Prostate gland (tissue), 2 donors: ENCODE results near the gene NIT1. TPM values are rescaled to one million over a fixed set of nuclear protein-coding genes. Genes with fewer than 3 reads are reported as not detected.

ENCODE experiments used
- DNase-seq: peaks from one replicate; pipeline ENCODE4 v3.0.0-alpha.2; 2019; ENCODE audit warnings: low spot score
- H3K27ac ChIP-seq, 2 donors: fragments of 200-600 bp; sonication (generic); 2 replicates each; pipeline ENCODE4 v1.5.1; 2017 to 2019
- H3K27me3 ChIP-seq: fragments of 200-600 bp; sonication (generic); replicated peaks from 2 replicates; pipeline ENCODE4 v1.5.1; 2019; ENCODE audit not compliant: insufficient read depth
- H3K36me3 ChIP-seq, 2 donors: fragments of 200-600 bp; sonication (generic); 1 replicate in 1 of 2; 2 replicates in 1 of 2; pipeline versions ENCODE4 v1.5.1 to v1.8.1; 2017 to 2019
- H3K4me1 ChIP-seq: fragments of 200-600 bp; sonication (generic); replicated peaks from 2 replicates; pipeline ENCODE4 v1.5.1; 2019
- H3K4me3 ChIP-seq, 2 donors: fragments of 200-600 bp; sonication (generic); 2 replicates each; pipeline ENCODE4 v1.5.1; 2017 to 2019
- H3K9me3 ChIP-seq: fragments of 200-600 bp; sonication (generic); 2 replicates; pipeline ENCODE4 v1.5.1; 2017
- POLR2A ChIP-seq: fragments of 450-650 bp; IDR thresholded peaks from one replicate; pipeline ENCODE4 v1.6.1; 2016; ENCODE audit warnings: antibody characterized with exemption, mild to moderate bottlenecking
- POLR2AphosphoS5 ChIP-seq: sonication (generic); formaldehyde crosslinking; IDR thresholded peaks from one replicate; pipeline ENCODE4 v1.6.1; 2017; ENCODE audit warnings: antibody characterized with exemption
- WGBS: methylation state at CpG from one replicate; pipeline ENCODE4 v1.1.5; 2018; 5-methylcytosine and 5-hydroxymethylcytosine counted together
- intact Hi-C: fragments of 100-400 bp; cut with DNase I; formaldehyde crosslinking; loops from one replicate; pipeline ENCODE4 v1.14.2; 2022
- total RNA-seq, 2 donors: library from RNA; depleted of rRNA; stranded (reverse); fragments of >200 nt; gene quantifications; one replicate each; pipeline ENCODE4 v1.1.0, GENCODE V29; 2016
- TF ChIP-seq, protein P1 (sequence below), 4 experiments: fragments of 200-600 bp in 2 of 4; fragments of 450-650 bp in 2 of 4; sonication (generic) in 2 of 4; IDR thresholded peaks; 1 replicate in 3 of 4; 2 replicates in 1 of 4; pipeline ENCODE4 v1.5.1; 2016 to 2019; ENCODE audit warnings: antibody characterized with exemption in 4 of 4, mild to moderate bottlenecking in 2 of 4, moderate library complexity in 2 of 4

Gene NIT1
- total RNA-seq, 2 donors from 2014 or later, result 31.1 to 51.7 TPM

- Histone ChIP-seq H3K4me1 (no peaks in the 10 kb centered on the region), H3K27me3 (no peaks in the 10 kb centered on the region), H3K27ac (no peak overlapping the region), H3K36me3 (no peaks in the 10 kb centered on the region), H3K4me3 (no peak overlapping the region), H3K9me3 (no peaks in the 10 kb centered on the region)
- TF ChIP-seq POLR2AphosphoS5, result no peak
- TF ChIP-seq POLR2A, result no peak
- TF ChIP-seq, protein P1, sequence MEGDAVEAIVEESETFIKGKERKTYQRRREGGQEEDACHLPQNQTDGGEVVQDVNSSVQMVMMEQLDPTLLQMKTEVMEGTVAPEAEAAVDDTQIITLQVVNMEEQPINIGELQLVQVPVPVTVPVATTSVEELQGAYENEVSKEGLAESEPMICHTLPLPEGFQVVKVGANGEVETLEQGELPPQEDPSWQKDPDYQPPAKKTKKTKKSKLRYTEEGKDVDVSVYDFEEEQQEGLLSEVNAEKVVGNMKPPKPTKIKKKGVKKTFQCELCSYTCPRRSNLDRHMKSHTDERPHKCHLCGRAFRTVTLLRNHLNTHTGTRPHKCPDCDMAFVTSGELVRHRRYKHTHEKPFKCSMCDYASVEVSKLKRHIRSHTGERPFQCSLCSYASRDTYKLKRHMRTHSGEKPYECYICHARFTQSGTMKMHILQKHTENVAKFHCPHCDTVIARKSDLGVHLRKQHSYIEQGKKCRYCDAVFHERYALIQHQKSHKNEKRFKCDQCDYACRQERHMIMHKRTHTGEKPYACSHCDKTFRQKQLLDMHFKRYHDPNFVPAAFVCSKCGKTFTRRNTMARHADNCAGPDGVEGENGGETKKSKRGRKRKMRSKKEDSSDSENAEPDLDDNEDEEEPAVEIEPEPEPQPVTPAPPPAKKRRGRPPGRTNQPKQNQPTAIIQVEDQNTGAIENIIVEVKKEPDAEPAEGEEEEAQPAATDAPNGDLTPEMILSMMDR (IDR thresholded peaks at IDR 0.05), result no peak
- DNase-seq, result no peak
- 89% methylated on average over 4 of the region's 4 CpGs for WGBS
- intact Hi-C loops, result no loop called here
These were observed 47.1 kb upstream of the NIT1 start for GRCh38 chr1:161070761-161071160.

- intact Hi-C loops, result no loop called here
- Histone ChIP-seq H3K27me3 (no peaks in the 10 kb centered on the region), H3K4me1 (no peaks in the 10 kb centered on the region), H3K9me3 (no peaks in the 10 kb centered on the region), H3K4me3 (no peak overlapping the region), H3K36me3 (no peaks in the 10 kb centered on the region), H3K27ac (no peak overlapping the region)
- TF ChIP-seq POLR2AphosphoS5, result no peak
- TF ChIP-seq POLR2A, result no peak
- TF ChIP-seq, protein P1 (IDR thresholded peaks at IDR 0.05), result peak in 3 of 4 experiments; percentile 29 to 65 (median 59)
- peak; percentile 46 for DNase-seq
- 79% methylated on average over 9 of the region's 9 CpGs for WGBS
These were observed 46.0 kb upstream of the NIT1 start for GRCh38 chr1:161071886-161072371.

DNA sequence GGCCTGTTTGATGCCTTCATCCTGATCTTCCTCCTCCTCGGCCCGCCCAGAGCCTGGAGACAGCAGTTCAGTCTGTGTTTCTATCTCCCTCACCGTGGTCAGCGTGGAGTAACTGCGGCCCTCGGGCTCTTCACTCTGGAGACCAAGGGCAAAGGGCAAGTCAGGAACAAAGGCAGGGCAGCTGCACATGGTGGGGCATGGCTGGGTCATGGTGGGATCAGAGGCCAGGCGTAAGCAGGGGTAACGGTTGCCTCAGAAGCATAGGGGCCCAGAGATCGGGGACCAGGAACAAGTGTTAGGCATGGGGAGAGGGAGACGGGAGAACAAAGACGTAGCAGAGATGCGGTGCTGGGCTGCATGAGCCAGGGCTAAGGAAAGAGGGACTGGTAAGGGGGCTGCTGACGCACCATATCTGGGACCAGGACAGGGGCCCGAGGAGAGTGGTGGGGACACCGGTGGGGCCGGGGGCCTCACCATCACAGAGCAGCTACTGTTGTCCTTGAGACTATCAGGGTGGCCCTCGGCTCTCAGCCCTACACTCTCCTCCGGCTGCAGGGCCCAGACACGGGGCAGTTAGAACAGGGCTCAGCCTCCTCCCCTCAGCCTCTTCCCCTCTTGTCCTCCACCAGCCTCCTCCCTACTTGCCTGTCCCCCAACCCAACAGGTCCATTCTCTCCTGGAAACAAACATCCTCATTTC lies 45.0 kb upstream of the NIT1 start:
- 89% methylated on average over 19 of the region's 19 CpGs for WGBS
- TF ChIP-seq, protein P1 (IDR thresholded peaks at IDR 0.05), result no peak
- no peak for TF ChIP-seq POLR2AphosphoS5
- TF ChIP-seq POLR2A, result no peak
- no peaks in the 10 kb centered on the region for H3K36me3 ChIP-seq
- no peak overlapping the region for H3K27ac ChIP-seq
- intact Hi-C loops, result no loop called here
- no peak overlapping the region for H3K4me3 ChIP-seq
- H3K27me3 ChIP-seq, result no peaks in the 10 kb centered on the region
- no peaks in the 10 kb centered on the region for H3K9me3 ChIP-seq
- no peak for DNase-seq
- no peaks in the 10 kb centered on the region for H3K4me1 ChIP-seq

- WGBS, result 83% methylated on average over 5 of the region's 7 CpGs
- Histone ChIP-seq H3K27ac (no peak overlapping the region), H3K36me3 (no peaks in the 10 kb centered on the region), H3K4me1 (no peaks in the 10 kb centered on the region), H3K4me3 (no peak overlapping the region), H3K27me3 (no peaks in the 10 kb centered on the region), H3K9me3 (no peaks in the 10 kb centered on the region)
- peak; percentile 22 for DNase-seq
- TF ChIP-seq POLR2A (no peak), POLR2AphosphoS5 (no peak)
- TF ChIP-seq, protein P1 (IDR thresholded peaks at IDR 0.05), result peak in 1 of 4 experiments; percentile 14
- intact Hi-C loops, result no loop called here
These were observed 44.3 kb upstream of the NIT1 start for GRCh38 chr1:161073474-161074121.
